ENCODE results near the gene MED25. TPM values are rescaled to one million over a fixed set of nuclear protein-coding genes. Genes with fewer than 3 reads are reported as not detected.

MED25 gene
- polyA plus RNA-seq, 3 donors, result 13.9 to 52.9 (median 18.5) TPM

GRCh38 chr19:49854378-49855263, 36.5 kb downstream of the MED25 start:
- intact Hi-C loops (cut with micrococcal nuclease), result loop anchor here in 1 of 2 donors (5.0 kb wide), 1 partner anchor 37 kb away; the partner anchor contains the start of gene MED25
- Mint-ChIP-seq H3K4me1 (peaks cover 26% of the 10 kb centered on the region), H3K27me3 (ENCODE audit: low read depth in 3 of 3) (peaks cover 13 to 16% (median 15%) of the 10 kb centered on the region in 3 donors), H3K9me3 (peaks cover 0 to 5% (median 2%) of the 10 kb centered on the region in 7 donors), H3K36me3 (peaks cover 18 to 38% of the 10 kb centered on the region in 2 donors), H3K4me3 (no peak overlapping the region), H3K27ac (no peak overlapping the region)
- Histone ChIP-seq H3K27me3 (ENCODE audit: control insufficient read depth in 2 of 2, insufficient read depth in 2 of 2, low read length in 2 of 2) (peaks cover 7 to 12% of the 10 kb centered on the region in 2 donors), H4K20me1 (ENCODE audit: insufficient read depth, low read length) (peaks cover 74% of the 10 kb centered on the region), H3K9ac (ENCODE audit: insufficient read depth, low read length, poor library complexity, severe bottlenecking) (no peak overlapping the region), H3K27ac (ENCODE audit: low read depth in 1 of 2, low read length in 2 of 2) (no peak overlapping the region), H3K36me3 (replicated peaks in 1 of 2; ENCODE audit: control insufficient read depth in 1 of 2, insufficient read depth in 2 of 2, low read length in 2 of 2) (peaks cover 15 to 31% of the 10 kb centered on the region in 2 donors), H3K9me3 (replicated peaks in 1 of 2; ENCODE audit: control insufficient read depth in 1 of 2, insufficient read depth in 1 of 2, low read length in 2 of 2) (peaks cover 0 to 4% of the 10 kb centered on the region in 2 donors), H3K79me2 (ENCODE audit: insufficient read depth, low read length) (peaks cover 20% of the 10 kb centered on the region), H3K4me1 (ENCODE audit: control insufficient read depth in 1 of 2, insufficient read depth in 2 of 2, low read length in 2 of 2) (peaks cover 15 to 22% of the 10 kb centered on the region in 2 donors), H2AFZ (ENCODE audit: insufficient read depth, low read depth, low read length, poor library complexity, severe bottlenecking) (no peak overlapping the region), H3K4me3 (replicated peaks in 1 of 3; ENCODE audit: low read depth in 2 of 3, low read length in 3 of 3) (no peak overlapping the region), H3K4me2 (replicated peaks; ENCODE audit: extremely low read depth, low read length, poor library complexity, severe bottlenecking) (no peak overlapping the region)
- 94% methylated on average over 34 of the region's 39 CpGs for WGBS (ENCODE audit: insufficient coverage)
- no peak for TF ChIP-seq CTCF (IDR thresholded peaks at IDR 0.05)
- DNase-seq, result no peak

GRCh38 chr19:49855277-49855675, 37.2 kb downstream of the MED25 start:
- Histone ChIP-seq H3K27ac (ENCODE audit: low read depth in 1 of 2, low read length in 2 of 2) (no peak overlapping the region), H3K36me3 (replicated peaks in 1 of 2; ENCODE audit: control insufficient read depth in 1 of 2, insufficient read depth in 2 of 2, low read length in 2 of 2) (peaks cover 22 to 38% of the 10 kb centered on the region in 2 donors), H3K4me1 (ENCODE audit: control insufficient read depth in 1 of 2, insufficient read depth in 2 of 2, low read length in 2 of 2) (peaks cover 10 to 15% of the 10 kb centered on the region in 2 donors), H3K4me2 (replicated peaks; ENCODE audit: extremely low read depth, low read length, poor library complexity, severe bottlenecking) (no peak overlapping the region), H4K20me1 (ENCODE audit: insufficient read depth, low read length) (peaks cover 80% of the 10 kb centered on the region), H3K9me3 (replicated peaks in 1 of 2; ENCODE audit: control insufficient read depth in 1 of 2, insufficient read depth in 1 of 2, low read length in 2 of 2) (peaks cover 0 to 4% of the 10 kb centered on the region in 2 donors), H3K9ac (ENCODE audit: insufficient read depth, low read length, poor library complexity, severe bottlenecking) (no peak overlapping the region), H3K4me3 (replicated peaks in 1 of 3; ENCODE audit: low read depth in 2 of 3, low read length in 3 of 3) (no peak overlapping the region), H3K79me2 (ENCODE audit: insufficient read depth, low read length) (peaks cover 20% of the 10 kb centered on the region), H2AFZ (ENCODE audit: insufficient read depth, low read depth, low read length, poor library complexity, severe bottlenecking) (no peak overlapping the region), H3K27me3 (ENCODE audit: control insufficient read depth in 2 of 2, insufficient read depth in 2 of 2, low read length in 2 of 2) (peaks cover 7 to 12% of the 10 kb centered on the region in 2 donors)
- Mint-ChIP-seq H3K27me3 (ENCODE audit: low read depth in 3 of 3) (peaks cover 13 to 16% (median 15%) of the 10 kb centered on the region in 3 donors), H3K36me3 (peaks cover 22 to 44% of the 10 kb centered on the region in 2 donors), H3K4me3 (no peak overlapping the region), H3K27ac (peak overlapping the region in 1 of 7 donors; percentile 30), H3K4me1 (peaks cover 19% of the 10 kb centered on the region), H3K9me3 (peaks cover 0 to 5% (median 0%) of the 10 kb centered on the region in 7 donors)
- WGBS (ENCODE audit: insufficient coverage), result 92% methylated on average over 12 of the region's 12 CpGs
- intact Hi-C loops (cut with micrococcal nuclease), result no loop called here
- no peak for TF ChIP-seq CTCF (IDR thresholded peaks at IDR 0.05)
- no peak for DNase-seq
